Gastrocnemius medialis (tissue), 4 donors: ENCODE measurements around the gene RNF214. TPM values are rescaled to one million over a fixed set of nuclear protein-coding genes. Genes with fewer than 3 reads are reported as not detected.

Experiments used
- ATAC-seq, 2 donors: fragments of 150-250 bp; one replicate each; pipeline ENCODE4 v1.9.1; 2016
- DNase-seq, 2 donors: peaks; one replicate each; pipeline ENCODE4 v3.0.0-alpha.2; 2019
- H3K27ac ChIP-seq, 4 donors: fragments of 200-600 bp; sonication (generic); 1 replicate in 1 of 4; 2 replicates in 3 of 4; pipeline ENCODE4 v1.5.1; 2016 to 2018; ENCODE audit warnings: mild to moderate bottlenecking in 2 of 4, moderate library complexity in 1 of 4
- H3K27me3 ChIP-seq, 3 donors: fragments of 200-600 bp; sonication (generic) in 2 of 3; 1 replicate in 1 of 3; 2 replicates in 2 of 3; pipeline versions ENCODE4 v1.5.1 to v1.6.0; 2016 to 2019; ENCODE audit warnings: mild to moderate bottlenecking in 1 of 3, moderate library complexity in 1 of 3
- H3K36me3 ChIP-seq, 2 donors: fragments of 200-600 bp; sonication (generic) in 1 of 2; one replicate each; pipeline ENCODE4 v1.5.1; 2017 to 2018
- H3K4me1 ChIP-seq, 2 donors: fragments of 200-600 bp; sonication (generic) in 1 of 2; one replicate each; pipeline ENCODE4 v1.5.1; 2016 to 2017; ENCODE audit warnings: mild to moderate bottlenecking in 2 of 2
- H3K4me3 ChIP-seq, 4 donors: fragments of 200-600 bp; sonication (generic) in 3 of 4; 1 replicate in 1 of 4; 2 replicates in 3 of 4; pipeline ENCODE4 v1.5.1; 2016 to 2019; ENCODE audit warnings: mild to moderate bottlenecking in 2 of 4
- H3K9me3 ChIP-seq, 3 donors: fragments of 200-600 bp; sonication (generic) in 2 of 3; 1 replicate in 1 of 3; 2 replicates in 2 of 3; pipeline ENCODE4 v1.5.1; 2016 to 2019
- CTCF ChIP-seq, 5 experiments: fragments of 450-650 bp in 3 of 5; fragments of 200-600 bp in 2 of 5; sonication (generic) in 2 of 5; IDR thresholded peaks in 4 of 5; conservative IDR thresholded peaks in 1 of 5; 1 replicate in 4 of 5; 2 replicates in 1 of 5; pipeline ENCODE4 v1.5.1; 2016 to 2019; ENCODE audit warnings: antibody characterized with exemption in 5 of 5, mild to moderate bottlenecking in 3 of 5, moderate library complexity in 3 of 5
- POLR2A ChIP-seq, 2 donors: fragments of 450-650 bp; IDR thresholded peaks; one replicate each; pipeline ENCODE4 v1.6.1; 2017; ENCODE audit warnings: antibody characterized with exemption in 2 of 2, mild to moderate bottlenecking in 2 of 2, moderate library complexity in 2 of 2
- in situ Hi-C, 4 donors: fragments of 200-750 bp; cut with MboI; loops; one replicate each; pipeline versions ENCODE4 v1.15.0 to v1.8.0; 2017; ENCODE audit warnings: low sequenced_read_pairs in 4 of 4
- intact Hi-C: fragments of 100-400 bp; cut with DNase I; formaldehyde crosslinking; loops from one replicate; pipeline ENCODE4 v1.15.1; 2023; ENCODE audit warnings: low total_unique reads
- total RNA-seq, 4 donors: library from RNA; depleted of rRNA; stranded (reverse); fragments of >200 nt; gene quantifications; one replicate each; pipeline versions ENCODE4 v1.1.0 to v1.2.3, GENCODE V29; 2016

The RNF214 gene
- total RNA-seq, 4 donors from 2014 or later, result 17.1 to 22.7 (median 19.9) TPM

- Histone ChIP-seq H3K4me3 (no peak overlapping the region), H3K27ac (peak overlapping the region in 3 of 4 donors; percentile 1 to 87 (median 80)), H3K9me3 (no peaks in the 10 kb centered on the region), H3K36me3 (peaks cover 0 to 46% of the 10 kb centered on the region in 2 donors), H3K4me1 (peaks cover 41 to 44% of the 10 kb centered on the region in 2 donors), H3K27me3 (no peaks in the 10 kb centered on the region)
- DNase-seq, result no peak
- intact Hi-C loops, result no loop called here
- in situ Hi-C loops, result loop anchor here (10.0 kb wide), 4 partner anchors 109 to 439 kb away; partner anchors contain the start of gene ZPR1 (in 1 of the 4)
- no peak for ATAC-seq
- TF ChIP-seq CTCF (IDR thresholded peaks at IDR 0.05 in 4 of 5, conservative IDR thresholded peaks at IDR 0.05 in 1 of 5), result no peak
- TF ChIP-seq POLR2A (IDR thresholded peaks at IDR 0.05), result no peak
Measured at GRCh38 chr11:117223741-117224689, 8.5 kb upstream of the RNF214 start.

GRCh38 chr11:117225553-117226170, 6.8 kb upstream of the RNF214 start:
- DNase-seq, result no peak
- ATAC-seq, result no peak
- intact Hi-C loops, result loop anchor here (1.0 to 2.0 kb wide), 3 partner anchors 46 to 435 kb away; partner anchors contain the start of gene APOA5
- peaks cover 0 to 52% of the 10 kb centered on the region in 2 donors for H3K36me3 ChIP-seq
- H3K9me3 ChIP-seq, result no peaks in the 10 kb centered on the region
- peaks cover 27 to 36% of the 10 kb centered on the region in 2 donors for H3K4me1 ChIP-seq
- H3K4me3 ChIP-seq, result no peak overlapping the region
- TF ChIP-seq POLR2A (IDR thresholded peaks at IDR 0.05) (no peak), CTCF (IDR thresholded peaks at IDR 0.05 in 4 of 5, conservative IDR thresholded peaks at IDR 0.05 in 1 of 5) (no peak)
- in situ Hi-C loops, result loop anchor here (5.0 to 25.0 kb wide), 7 partner anchors 43 to 441 kb away; partner anchors contain the start of genes SIDT2 (in 1 of the 4) and ZPR1 (in 1 of the 4)
- no peak overlapping the region for H3K27ac ChIP-seq
- no peaks in the 10 kb centered on the region for H3K27me3 ChIP-seq

DNA sequence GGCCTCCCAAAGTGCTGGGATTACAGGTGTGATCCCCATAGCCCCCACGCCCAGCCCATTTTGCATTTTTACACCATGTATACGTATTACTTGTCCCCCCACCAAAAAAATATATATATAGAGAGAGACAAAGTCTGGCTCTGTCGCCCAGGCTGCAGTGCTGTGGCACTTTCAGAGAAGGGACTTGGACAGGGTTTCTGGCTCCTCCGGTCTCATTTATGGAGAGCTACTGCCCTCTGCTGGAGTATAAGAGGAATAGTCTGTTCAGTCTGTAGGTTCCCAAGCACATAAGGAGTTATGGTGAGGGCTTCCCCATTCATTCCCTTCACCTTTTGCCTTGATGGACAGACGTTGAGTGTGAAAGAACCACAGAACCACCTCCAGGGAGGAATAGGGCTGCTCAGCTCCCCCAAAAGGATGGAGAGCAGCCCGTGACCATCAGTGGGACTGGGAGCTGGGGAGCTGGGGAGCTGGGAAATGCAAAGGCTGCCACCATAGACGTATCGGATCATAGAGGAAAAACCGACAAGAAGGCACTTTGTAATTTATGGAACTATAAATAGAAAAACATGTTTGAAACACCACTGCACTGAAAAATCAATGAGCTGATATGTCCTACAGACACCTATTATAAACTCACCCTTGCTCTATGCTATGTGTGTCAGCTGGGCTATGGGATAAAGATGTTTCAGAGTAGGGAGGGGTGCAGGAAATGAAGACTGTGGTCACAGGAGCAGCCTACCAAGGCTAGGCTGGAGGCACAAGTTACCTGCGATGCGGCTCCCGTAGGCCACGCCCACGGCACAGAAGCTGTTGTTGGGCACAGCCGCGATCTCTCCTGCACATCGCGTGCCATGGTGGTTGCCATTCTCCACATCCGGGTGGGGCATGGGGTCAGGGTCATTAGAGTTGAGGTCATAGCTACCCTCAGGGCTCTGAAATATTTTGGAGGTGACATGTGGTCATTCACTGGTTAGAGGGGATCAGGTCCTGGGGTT, 5.8 kb upstream of the RNF214 start:
- intact Hi-C loops (loop anchor here (1.0 to 2.0 kb wide), 3 partner anchors 47 to 436 kb away; partner anchors contain the start of gene APOA5), in situ Hi-C loops (loop anchor here (5.0 to 25.0 kb wide), 7 partner anchors 44 to 442 kb away; partner anchors contain the start of genes SIDT2 (in 1 of the 4) and ZPR1 (in 1 of the 4))
- Histone ChIP-seq H3K4me1 (peaks cover 25 to 36% of the 10 kb centered on the region in 2 donors), H3K36me3 (peaks cover 0 to 52% of the 10 kb centered on the region in 2 donors), H3K27me3 (no peaks in the 10 kb centered on the region), H3K27ac (no peak overlapping the region), H3K4me3 (no peak overlapping the region), H3K9me3 (no peaks in the 10 kb centered on the region)
- no peak for TF ChIP-seq POLR2A (IDR thresholded peaks at IDR 0.05)
- peak; percentile 78 to 85 (median 82) for TF ChIP-seq CTCF (IDR thresholded peaks at IDR 0.05 in 4 of 5, conservative IDR thresholded peaks at IDR 0.05 in 1 of 5)
- peak; percentile 32 to 67 for DNase-seq
- peak; percentile 78 to 80 for ATAC-seq

DNA sequence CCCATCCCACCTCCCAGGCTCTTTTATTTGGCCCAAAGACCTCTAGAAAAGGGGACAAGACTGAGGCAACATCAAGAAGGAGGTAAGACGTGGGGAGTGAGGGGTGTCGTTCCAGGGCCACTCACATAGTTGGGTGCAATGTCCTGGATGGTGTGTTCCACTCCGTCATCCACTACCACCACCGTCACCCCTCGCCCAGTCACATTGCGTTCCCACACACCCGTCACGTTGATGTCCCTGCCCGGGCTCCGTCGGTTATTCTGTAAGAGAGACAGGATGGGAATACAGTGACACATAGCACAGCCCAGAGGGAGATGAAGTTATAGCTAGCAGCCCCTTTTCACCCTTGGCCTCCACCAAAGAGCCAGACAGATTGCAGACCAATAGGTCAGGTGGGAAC, 4.4 kb upstream of the RNF214 start:
- intact Hi-C loops, result no loop called here
- H3K4me3 ChIP-seq, result no peak overlapping the region
- in situ Hi-C loops, result loop anchor here (5.0 to 25.0 kb wide), 7 partner anchors 46 to 443 kb away; partner anchors contain the start of genes SIDT2 (in 1 of the 4) and ZPR1 (in 1 of the 4)
- DNase-seq (no peak), ATAC-seq (no peak)
- no peaks in the 10 kb centered on the region for H3K9me3 ChIP-seq
- TF ChIP-seq POLR2A (IDR thresholded peaks at IDR 0.05), result no peak
- TF ChIP-seq CTCF (IDR thresholded peaks at IDR 0.05 in 4 of 5, conservative IDR thresholded peaks at IDR 0.05 in 1 of 5), result no peak
- no peak overlapping the region for H3K27ac ChIP-seq
- H3K27me3 ChIP-seq, result no peaks in the 10 kb centered on the region
- peaks cover 0 to 52% of the 10 kb centered on the region in 2 donors for H3K36me3 ChIP-seq
- peaks cover 11 to 26% of the 10 kb centered on the region in 2 donors for H3K4me1 ChIP-seq
